Astrocyte (in vitro differentiated cells and primary cell): Measurements from ENCODE around the gene CELF4. TPM values are rescaled to one million over a fixed set of nuclear protein-coding genes. Genes with fewer than 3 reads are reported as not detected.

Experiments
- DNase-seq: peaks from one replicate; pipeline ENCODE4 v3.0.0-alpha.2; 2010; ENCODE audit warnings: low read depth
- FAIRE-seq: peaks from 2 replicates; lab custom pipeline; 2011; peaks lifted over from hg19 to GRCh38; lab: Jason Lieb, UNC
- H2AFZ ChIP-seq: 2 replicates; pipeline ENCODE4 v1.6.0; 2012; ENCODE audit warnings: low read depth, low read length, inconsistent platforms
- H3K27ac ChIP-seq: 2 replicates; pipeline ENCODE4 v1.5.1; 2011; ENCODE audit warnings: low read depth, low read length, inconsistent platforms
- H3K27me3 ChIP-seq: 2 replicates; pipeline ENCODE4 v1.6.0; 2011; ENCODE audit warnings: low read length, inconsistent platforms; ENCODE audit not compliant: insufficient read depth
- H3K36me3 ChIP-seq: 2 replicates; pipeline ENCODE4 v1.5.1; 2011; ENCODE audit warnings: low read length, inconsistent platforms; ENCODE audit not compliant: insufficient read depth
- H3K4me1 ChIP-seq: 2 replicates; pipeline ENCODE4 v1.5.1; 2011; ENCODE audit warnings: low read length, inconsistent platforms; ENCODE audit not compliant: insufficient read depth
- H3K4me2 ChIP-seq: 2 replicates; pipeline ENCODE4 v1.6.0; 2012; ENCODE audit warnings: low read length, inconsistent platforms
- H3K4me3 ChIP-seq: 2 replicates; pipeline ENCODE4 v1.5.1; 2011; ENCODE audit warnings: low read depth, mild to moderate bottlenecking, low read length, inconsistent platforms; ENCODE audit not compliant: insufficient read depth
- H3K79me2 ChIP-seq: 2 replicates; pipeline ENCODE4 v1.6.0; 2012; ENCODE audit warnings: mild to moderate bottlenecking, low read length, inconsistent platforms; ENCODE audit not compliant: insufficient read depth
- H3K9ac ChIP-seq: 2 replicates; pipeline ENCODE4 v1.6.0; 2012; ENCODE audit warnings: mild to moderate bottlenecking, low read length, inconsistent platforms
- H3K9me3 ChIP-seq: 2 replicates; pipeline ENCODE4 v1.5.1; 2012; ENCODE audit warnings: low read depth, mild to moderate bottlenecking, low read length, inconsistent platforms; ENCODE audit not compliant: insufficient read depth
- H4K20me1 ChIP-seq: 2 replicates; pipeline ENCODE4 v1.6.0; 2012; ENCODE audit warnings: low read length, inconsistent platforms; ENCODE audit not compliant: insufficient read depth
- H3K27ac Mint-ChIP-seq: one replicate; pipeline ENCODE4 v1.8.0; 2021; ENCODE audit warnings: mild to moderate bottlenecking, mixed read lengths; ENCODE audit not compliant: unreplicated experiment
- H3K27me3 Mint-ChIP-seq: one replicate; pipeline ENCODE4 v1.8.0; 2021; ENCODE audit warnings: low read depth, mixed read lengths; ENCODE audit not compliant: unreplicated experiment
- H3K36me3 Mint-ChIP-seq: one replicate; pipeline ENCODE4 v1.8.0; 2021; ENCODE audit warnings: low read depth, mixed read lengths; ENCODE audit not compliant: unreplicated experiment
- H3K4me1 Mint-ChIP-seq: one replicate; pipeline ENCODE4 v1.8.0; 2021; ENCODE audit warnings: low read depth, mixed read lengths; ENCODE audit not compliant: unreplicated experiment
- H3K4me3 Mint-ChIP-seq: one replicate; pipeline ENCODE4 v1.8.0; 2021; ENCODE audit warnings: mild to moderate bottlenecking, moderate library complexity, mixed read lengths; ENCODE audit not compliant: unreplicated experiment
- H3K9me3 Mint-ChIP-seq: one replicate; pipeline ENCODE4 v1.8.0; 2021; ENCODE audit warnings: mild to moderate bottlenecking, mixed read lengths; ENCODE audit not compliant: unreplicated experiment
- EZH2 ChIP-seq: IDR thresholded peaks from 2 replicates; pipeline ENCODE4 v1.6.1; 2012; ENCODE audit warnings: mild to moderate bottlenecking, low read length, inconsistent platforms; ENCODE audit not compliant: insufficient read depth
- total RNA-seq: library from RNA; stranded (reverse); gene quantifications from 2 replicates; pipeline ENCODE4 v1.2.1, GENCODE V29; 2021
- TF ChIP-seq, protein P1 (sequence below): IDR thresholded peaks from 2 replicates; pipeline ENCODE4 v1.5.1; 2011; ENCODE audit warnings: low read depth, mild to moderate bottlenecking, inconsistent platforms, low read length, moderate library complexity; ENCODE audit not compliant: insufficient read depth

CELF4 gene
- total RNA-seq, 1 donor from 2014 or later = 0.16 TPM

DNA sequence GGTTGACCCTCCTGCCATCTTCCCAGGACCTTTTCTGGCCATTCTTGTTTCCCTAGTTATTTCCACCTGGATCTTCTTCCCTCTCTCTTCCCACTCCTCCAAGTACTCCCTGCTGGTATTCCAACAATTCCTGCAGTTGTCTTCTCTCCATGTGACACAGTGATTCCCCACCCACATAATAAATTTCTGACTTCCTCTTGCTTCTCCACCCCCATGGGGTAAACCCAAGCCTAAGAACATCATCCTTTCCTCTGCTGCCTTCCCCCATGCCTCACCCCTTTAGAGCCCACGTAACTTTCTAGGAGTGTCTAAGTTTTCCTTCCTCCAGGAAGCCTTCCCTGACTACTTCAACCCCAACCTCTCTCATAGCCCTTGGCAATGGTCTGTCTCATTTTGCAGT lies 72.6 kb downstream of the CELF4 start:
- no peak overlapping the region for H3K9ac ChIP-seq
- H3K36me3 ChIP-seq = no peaks in the 10 kb centered on the region
- H3K4me1 Mint-ChIP-seq = peaks cover 3% of the 10 kb centered on the region
- TF ChIP-seq EZH2 = no peak
- TF ChIP-seq, protein P1, sequence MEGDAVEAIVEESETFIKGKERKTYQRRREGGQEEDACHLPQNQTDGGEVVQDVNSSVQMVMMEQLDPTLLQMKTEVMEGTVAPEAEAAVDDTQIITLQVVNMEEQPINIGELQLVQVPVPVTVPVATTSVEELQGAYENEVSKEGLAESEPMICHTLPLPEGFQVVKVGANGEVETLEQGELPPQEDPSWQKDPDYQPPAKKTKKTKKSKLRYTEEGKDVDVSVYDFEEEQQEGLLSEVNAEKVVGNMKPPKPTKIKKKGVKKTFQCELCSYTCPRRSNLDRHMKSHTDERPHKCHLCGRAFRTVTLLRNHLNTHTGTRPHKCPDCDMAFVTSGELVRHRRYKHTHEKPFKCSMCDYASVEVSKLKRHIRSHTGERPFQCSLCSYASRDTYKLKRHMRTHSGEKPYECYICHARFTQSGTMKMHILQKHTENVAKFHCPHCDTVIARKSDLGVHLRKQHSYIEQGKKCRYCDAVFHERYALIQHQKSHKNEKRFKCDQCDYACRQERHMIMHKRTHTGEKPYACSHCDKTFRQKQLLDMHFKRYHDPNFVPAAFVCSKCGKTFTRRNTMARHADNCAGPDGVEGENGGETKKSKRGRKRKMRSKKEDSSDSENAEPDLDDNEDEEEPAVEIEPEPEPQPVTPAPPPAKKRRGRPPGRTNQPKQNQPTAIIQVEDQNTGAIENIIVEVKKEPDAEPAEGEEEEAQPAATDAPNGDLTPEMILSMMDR = no peak
- no peak overlapping the region for H3K27ac Mint-ChIP-seq
- no peak overlapping the region for H3K4me2 ChIP-seq
- no peak overlapping the region for H2AFZ ChIP-seq
- no peaks in the 10 kb centered on the region for H4K20me1 ChIP-seq
- no peaks in the 10 kb centered on the region for H3K36me3 Mint-ChIP-seq
- H3K27ac ChIP-seq = no peak overlapping the region
- H3K4me3 Mint-ChIP-seq = no peak overlapping the region
- H3K9me3 Mint-ChIP-seq = no peaks in the 10 kb centered on the region
- FAIRE-seq (no peak), DNase-seq (no peak)
- no peaks in the 10 kb centered on the region for H3K9me3 ChIP-seq
- no peak overlapping the region for H3K4me3 ChIP-seq
- no peaks in the 10 kb centered on the region for H3K4me1 ChIP-seq
- no peaks in the 10 kb centered on the region for H3K79me2 ChIP-seq
- H3K27me3 ChIP-seq = no peaks in the 10 kb centered on the region
- H3K27me3 Mint-ChIP-seq = peaks cover 52% of the 10 kb centered on the region

DNA sequence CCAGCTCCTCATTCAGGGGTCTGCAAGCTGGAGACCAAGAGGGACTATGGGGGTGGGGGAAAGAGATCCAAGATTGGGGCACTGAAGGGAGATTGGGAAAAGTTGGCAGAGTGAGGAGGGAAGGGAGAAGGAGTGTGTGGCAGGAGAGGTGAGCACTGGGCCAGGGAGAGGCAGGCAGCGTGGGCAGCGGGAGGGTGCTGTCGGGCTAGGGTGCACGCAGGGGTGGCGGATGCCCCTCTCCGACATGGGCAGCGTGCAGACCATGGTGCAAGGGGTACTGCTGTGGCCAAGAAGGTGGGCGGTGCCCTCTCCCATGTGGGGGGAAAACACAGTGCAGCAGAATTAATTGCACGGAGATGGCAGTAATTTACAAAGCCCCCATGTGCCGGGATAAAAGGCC lies 74.1 kb downstream of the CELF4 start:
- no peak overlapping the region for H3K27ac Mint-ChIP-seq
- Histone ChIP-seq H3K27ac (no peak overlapping the region), H2AFZ (no peak overlapping the region), H3K27me3 (peaks cover 4% of the 10 kb centered on the region), H3K4me2 (no peak overlapping the region), H3K79me2 (no peaks in the 10 kb centered on the region), H3K4me3 (no peak overlapping the region), H3K36me3 (no peaks in the 10 kb centered on the region), H4K20me1 (no peaks in the 10 kb centered on the region), H3K9me3 (no peaks in the 10 kb centered on the region), H3K9ac (no peak overlapping the region), H3K4me1 (no peaks in the 10 kb centered on the region)
- TF ChIP-seq EZH2 = no peak
- TF ChIP-seq, protein P1 = no peak
- no peaks in the 10 kb centered on the region for H3K9me3 Mint-ChIP-seq
- H3K4me1 Mint-ChIP-seq = peaks cover 3% of the 10 kb centered on the region
- peaks cover 66% of the 10 kb centered on the region for H3K27me3 Mint-ChIP-seq
- H3K36me3 Mint-ChIP-seq = no peaks in the 10 kb centered on the region
- H3K4me3 Mint-ChIP-seq = no peak overlapping the region
- DNase-seq (no peak), FAIRE-seq (no peak)

DNA sequence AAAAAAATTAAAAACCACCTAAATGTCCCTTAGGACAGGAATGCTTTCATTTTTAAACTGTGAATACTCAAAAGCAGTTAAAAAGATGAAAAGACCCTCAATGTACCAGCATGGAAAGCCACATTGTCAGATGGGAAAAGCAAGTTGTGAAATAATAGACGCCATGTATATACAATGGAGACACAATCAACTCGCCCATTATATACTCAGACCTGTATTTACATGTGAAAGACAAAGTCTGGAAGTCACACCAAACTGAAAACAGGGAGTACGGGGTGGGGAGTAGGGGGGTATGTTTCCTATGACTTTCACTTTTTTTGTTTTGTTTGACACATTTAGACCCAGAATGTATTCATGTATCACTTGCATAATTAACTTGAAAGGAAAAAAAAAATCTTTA lies 75.6 kb downstream of the CELF4 start:
- H3K27me3 Mint-ChIP-seq = peaks cover 72% of the 10 kb centered on the region
- no peaks in the 10 kb centered on the region for H3K79me2 ChIP-seq
- DNase-seq = no peak
- FAIRE-seq = no peak
- TF ChIP-seq, protein P1 = no peak
- TF ChIP-seq EZH2 = no peak
- H3K9me3 Mint-ChIP-seq = no peaks in the 10 kb centered on the region
- H2AFZ ChIP-seq = no peak overlapping the region
- H3K27ac ChIP-seq = no peak overlapping the region
- no peaks in the 10 kb centered on the region for H3K4me1 ChIP-seq
- no peak overlapping the region for H3K9ac ChIP-seq
- H3K9me3 ChIP-seq = no peaks in the 10 kb centered on the region
- H3K4me3 Mint-ChIP-seq = no peak overlapping the region
- no peaks in the 10 kb centered on the region for H3K4me1 Mint-ChIP-seq
- no peaks in the 10 kb centered on the region for H3K36me3 ChIP-seq
- H3K4me2 ChIP-seq = no peak overlapping the region
- no peaks in the 10 kb centered on the region for H3K36me3 Mint-ChIP-seq
- H3K27ac Mint-ChIP-seq = no peak overlapping the region
- no peaks in the 10 kb centered on the region for H4K20me1 ChIP-seq
- peaks cover 9% of the 10 kb centered on the region for H3K27me3 ChIP-seq
- no peak overlapping the region for H3K4me3 ChIP-seq
